Pancreas (tissue), 10 donors: ENCODE results near the gene TSPYL1. TPM values are rescaled to one million over a fixed set of nuclear protein-coding genes. Genes with fewer than 3 reads are reported as not detected.

ENCODE experiments used
- ATAC-seq, 4 donors: fragments of 200-7000 bp; cut with Tn5 transposase; one replicate each; pipeline versions ENCODE4 v1.8.0 to v1.9.1; 2020; ENCODE audit warnings: mild to moderate bottlenecking in 4 of 4, moderate library complexity in 4 of 4
- DNase-seq, 6 donors: peaks; one replicate each; pipeline ENCODE4 v3.0.0-alpha.2; 2020
- FAIRE-seq: peaks from 2 replicates; lab custom pipeline; 2012; peaks lifted over from hg19 to GRCh38; lab: Jason Lieb, UNC
- H3K27ac ChIP-seq, 4 donors: fragments of 200-600 bp; sonication (generic); 1 replicate in 3 of 4; 2 replicates in 1 of 4; pipeline versions ENCODE4 v1.5.0 to v1.8.0; 2020
- H3K27me3 ChIP-seq, 4 donors: fragments of 200-600 bp; one replicate each; pipeline ENCODE4 v1.8.0; 2021
- H3K36me3 ChIP-seq, 3 donors: fragments of 200-600 bp; sonication (generic) in 1 of 3; one replicate each; pipeline versions ENCODE4 v1.5.0 to v1.8.0; 2020 to 2021
- H3K4me1 ChIP-seq, 3 donors: fragments of 200-600 bp; one replicate each; pipeline ENCODE4 v1.8.0; 2021
- H3K4me3 ChIP-seq, 4 donors: fragments of 200-600 bp; sonication (generic) in 2 of 4; one replicate each; pipeline versions ENCODE4 v1.5.0 to v1.8.0; 2020 to 2021
- H3K9me3 ChIP-seq, 4 donors: fragments of 200-600 bp; one replicate each; pipeline ENCODE4 v1.8.0; 2021
- CTCF ChIP-seq, 4 donors: fragments of 200-600 bp; sonication (generic) in 3 of 4; IDR thresholded peaks; one replicate each; pipeline versions ENCODE4 v1.5.0 to v1.8.0; 2021; ENCODE audit warnings: antibody characterized with exemption in 4 of 4
- WGBS, 2 donors: extraction: QIAGEN DNeasy Blood & Tissue Kit; methylation state at CpG; one replicate each; pipeline ENCODE4 v1.1.7; 2013; 5-methylcytosine and 5-hydroxymethylcytosine counted together
- intact Hi-C, 3 donors: fragments of 100-400 bp; cut with DNase I; formaldehyde crosslinking; loops; one replicate each; pipeline versions ENCODE4 v1.11.1 to v1.14.2; 2022
- polyA plus RNA-seq, 2 donors: library from polyadenylated mRNA; stranded (reverse); fragments of 200-250 nt; gene quantifications; one replicate each; pipeline ENCODE4 v1.2.3, GENCODE V29; 2013
- total RNA-seq, 6 donors: library from RNA; stranded (reverse); fragmentation: NEBNext Ultra II Directional in 4 of 6; extraction: Animal tissue kit (Norgen Biotek cat#: 25700) in 4 of 6; gene quantifications; one replicate each; pipeline versions ENCODE4 v1.2.1 to v1.2.4, GENCODE V29; 2021 to 2023
- donor health status: healthy with polysubstance abuse.
- donor health status: DM: no; HTN: no; CAD: no; lungs with moderate emphysema.
- donor health status: DM: no; HTN: no; CAD: no.
- donor health status: control.
- donor health status: control.
- donor health status: Bipolar disorder and iron deficiency.
- donor health status: DM: yes; HTN: yes; CAD: no.
- donor health status: DM: no; HTN: no; CAD: no.
- donor health status: DM: no; HTN: no; CAD: no.
- donor health status: DM: yes; HTN: yes; CAD: no.

TSPYL1 gene
- total and polyA plus RNA-seq, 8 donors: 11.9 to 50.3 (median 37.2) TPM

GRCh38 chr6:116278481-116278829, 1.3 kb downstream of the TSPYL1 start:
- peaks cover 0 to 8% (median 4%) of the 10 kb centered on the region in 3 donors for H3K36me3 ChIP-seq
- no peaks in the 10 kb centered on the region for H3K9me3 ChIP-seq
- H3K27ac ChIP-seq: peak overlapping the region in 3 of 4 donors; percentile 98 to 99 (median 99)
- intact Hi-C loops: loop anchor here in 1 of 3 donors (10.0 kb wide), 1 partner anchor 246 kb away; no protein-coding TSS in a partner anchor
- no peak for TF ChIP-seq CTCF (IDR thresholded peaks at IDR 0.05)
- H3K4me3 ChIP-seq: peak overlapping the region; percentile 59 to 98 (median 86)
- peaks cover 8 to 43% (median 21%) of the 10 kb centered on the region in 3 donors for H3K4me1 ChIP-seq
- FAIRE-seq (no peak), DNase-seq (peak in 2 of 6 donors; percentile 9 to 24), ATAC-seq (no peak)
- H3K27me3 ChIP-seq: no peaks in the 10 kb centered on the region
- 32 to 34% methylated on average over 11 of the region's 11 CpGs for WGBS, 2 donors

GRCh38 chr6:116277124-116277523, 2.6 kb downstream of the TSPYL1 start:
- Histone ChIP-seq H3K9me3 (no peaks in the 10 kb centered on the region), H3K27me3 (no peaks in the 10 kb centered on the region), H3K27ac (no peak overlapping the region), H3K36me3 (peaks cover 0 to 12% (median 4%) of the 10 kb centered on the region in 3 donors), H3K4me1 (peaks cover 8 to 43% (median 21%) of the 10 kb centered on the region in 3 donors), H3K4me3 (peak overlapping the region in 3 of 4 donors; percentile 76 to 98 (median 95))
- FAIRE-seq: no peak
- ATAC-seq: no peak
- DNase-seq: no peak
- WGBS, 2 donors: 15 to 17% methylated on average over 3 of the region's 3 CpGs
- no peak for TF ChIP-seq CTCF (IDR thresholded peaks at IDR 0.05)
- intact Hi-C loops: loop anchor here in 1 of 3 donors (10.0 kb wide), 1 partner anchor 248 kb away; no protein-coding TSS in a partner anchor

- intact Hi-C loops: loop anchor here in 1 of 3 donors (10.0 kb wide), 1 partner anchor 254 kb away; no protein-coding TSS in a partner anchor
- Histone ChIP-seq H3K4me3 (no peak overlapping the region), H3K27ac (no peak overlapping the region), H3K9me3 (no peaks in the 10 kb centered on the region), H3K4me1 (peaks cover 11 to 13% (median 12%) of the 10 kb centered on the region in 3 donors), H3K36me3 (peaks cover 0 to 12% (median 0%) of the 10 kb centered on the region in 3 donors), H3K27me3 (no peaks in the 10 kb centered on the region)
- FAIRE-seq (no peak), DNase-seq (no peak), ATAC-seq (no peak)
- 36 to 74% methylated on average over 2 of the region's 2 CpGs for WGBS, 2 donors
- no peak for TF ChIP-seq CTCF (IDR thresholded peaks at IDR 0.05)
These were observed 8.5 kb downstream of the TSPYL1 start for GRCh38 chr6:116271149-116271708.

- no peak for DNase-seq
- Histone ChIP-seq H3K4me1 (peaks cover 0 to 4% (median 0%) of the 10 kb centered on the region in 3 donors), H3K27me3 (no peaks in the 10 kb centered on the region), H3K27ac (no peak overlapping the region), H3K9me3 (no peaks in the 10 kb centered on the region), H3K36me3 (peaks cover 0 to 5% (median 0%) of the 10 kb centered on the region in 3 donors), H3K4me3 (no peak overlapping the region)
- ATAC-seq: peak; percentile 64 to 97 (median 86)
- peak; percentile 43 for FAIRE-seq
- WGBS, 2 donors: 34% methylated on average over 3 of the region's 3 CpGs
- intact Hi-C loops: no loop called here
- TF ChIP-seq CTCF (IDR thresholded peaks at IDR 0.05): peak; percentile 6 to 68 (median 54)
These were observed 11.0 kb downstream of the TSPYL1 start for GRCh38 chr6:116268589-116269293.
